Bone marrow (tissue), 2 donors: Measurements from ENCODE around the gene SUCLA2.

ENCODE experiments used
- DNase-seq, 2 donors: peaks; one replicate each; lab custom pipeline; 2025; lab: John Stamatoyannopoulos, UW

SUCLA2 gene

DNA sequence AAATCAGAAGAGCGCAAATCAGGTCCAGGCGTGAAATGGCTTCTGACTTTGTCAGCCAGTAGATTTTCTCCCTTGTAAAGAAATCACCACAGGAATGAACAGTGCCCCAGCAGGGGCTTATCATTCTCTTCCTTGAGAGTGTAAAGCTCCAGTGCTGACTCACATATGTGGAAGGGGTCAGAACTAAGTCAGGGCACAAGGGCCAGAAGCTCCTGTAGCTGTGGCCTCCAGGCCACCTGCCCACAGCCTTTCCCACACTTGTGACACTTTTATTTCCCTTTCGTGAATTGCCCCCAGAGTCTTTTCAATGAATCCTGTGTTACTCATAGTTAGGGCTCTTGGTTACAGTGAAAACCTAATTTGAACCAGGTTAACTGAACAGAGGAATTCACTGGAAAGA, 99.6 kb downstream of the SUCLA2 start:
- no peak for DNase-seq

DNA sequence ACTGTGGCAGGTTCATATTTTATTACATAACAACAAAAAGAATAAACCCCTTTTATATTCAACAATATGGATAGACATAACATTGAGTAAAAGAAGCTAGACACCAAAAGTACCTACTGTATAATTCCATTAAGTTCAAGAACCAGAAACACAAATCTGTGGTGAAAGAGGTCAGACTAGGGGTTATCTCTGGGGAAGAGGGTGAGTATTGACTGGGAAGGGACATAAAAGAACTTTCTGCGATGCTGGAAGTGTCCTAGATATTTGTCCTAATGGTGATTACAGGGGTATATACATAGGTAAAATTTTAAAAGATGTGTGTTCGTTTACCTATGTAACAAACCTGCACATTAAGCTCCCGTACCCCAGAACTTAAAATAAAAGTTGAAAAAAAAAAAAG, 103.0 kb downstream of the SUCLA2 start:
- no peak for DNase-seq

GRCh38 chr13:47897411-47898050, 103.5 kb downstream of the SUCLA2 start:
- no peak for DNase-seq

GRCh38 chr13:47896546-47896945, 104.5 kb downstream of the SUCLA2 start:
- DNase-seq, result no peak

- no peak for DNase-seq
Observed at GRCh38 chr13:47896111-47896510, 105.0 kb downstream of the SUCLA2 start.

GRCh38 chr13:47893527-47893926, 107.5 kb downstream of the SUCLA2 start:
- no peak for DNase-seq
